AG04450 (cell line): ENCODE measurements around the gene TBL2. TPM values are rescaled to one million over a fixed set of nuclear protein-coding genes. Genes with fewer than 3 reads are reported as not detected.

Source experiments
- CTCF ChIA-PET: fragments of 300-600, 350-600 bp; formaldehyde crosslinking; extraction: SDS; loops from one replicate; lab custom pipeline; 2022; ENCODE audit warnings: antibody characterized with exemption, inconsistent platforms; lab: Charles Lee
- POLR2A ChIA-PET: fragments of 350-600 bp; formaldehyde crosslinking; extraction: SDS; loops from one replicate; lab custom pipeline; 2021; ENCODE audit warnings: antibody characterized with exemption, inconsistent platforms; lab: Yijun Ruan, JAX
- DNase-seq: peaks from one replicate; pipeline ENCODE4 v3.0.0-alpha.2; 2011; ENCODE audit warnings: low read depth, low spot score
- H3K27ac ChIP-seq: one replicate; pipeline ENCODE4 v1.5.1; 2012; ENCODE audit warnings: low read depth, low read length, control low read depth
- H3K27me3 ChIP-seq: one replicate; pipeline ENCODE4 v1.6.0; 2012; ENCODE audit warnings: low read length; ENCODE audit not compliant: control insufficient read depth, insufficient read depth
- H3K4me3 ChIP-seq: 2 replicates; pipeline ENCODE4 v1.5.1; 2011; ENCODE audit warnings: mild to moderate bottlenecking, low read depth, low read length, control low read depth
- H3K9me3 ChIP-seq: 2 replicates; pipeline ENCODE4 v1.5.1; 2012; ENCODE audit warnings: low read length; ENCODE audit not compliant: control insufficient read depth, insufficient read depth
- CTCF ChIP-seq: IDR thresholded peaks from 2 replicates; pipeline ENCODE4 v1.5.1; 2011; ENCODE audit warnings: low read depth, low read length, control low read depth, inconsistent platforms
- polyA plus RNA-seq: library from polyadenylated mRNA; depleted of rRNA; stranded (reverse); fragments of >200 nt; gene quantifications from 2 replicates; pipeline ENCODE4 v1.2.3, GENCODE V29; 2011

The TBL2 gene
- polyA plus RNA-seq, 1 experiment: 34.7 TPM

DNA sequence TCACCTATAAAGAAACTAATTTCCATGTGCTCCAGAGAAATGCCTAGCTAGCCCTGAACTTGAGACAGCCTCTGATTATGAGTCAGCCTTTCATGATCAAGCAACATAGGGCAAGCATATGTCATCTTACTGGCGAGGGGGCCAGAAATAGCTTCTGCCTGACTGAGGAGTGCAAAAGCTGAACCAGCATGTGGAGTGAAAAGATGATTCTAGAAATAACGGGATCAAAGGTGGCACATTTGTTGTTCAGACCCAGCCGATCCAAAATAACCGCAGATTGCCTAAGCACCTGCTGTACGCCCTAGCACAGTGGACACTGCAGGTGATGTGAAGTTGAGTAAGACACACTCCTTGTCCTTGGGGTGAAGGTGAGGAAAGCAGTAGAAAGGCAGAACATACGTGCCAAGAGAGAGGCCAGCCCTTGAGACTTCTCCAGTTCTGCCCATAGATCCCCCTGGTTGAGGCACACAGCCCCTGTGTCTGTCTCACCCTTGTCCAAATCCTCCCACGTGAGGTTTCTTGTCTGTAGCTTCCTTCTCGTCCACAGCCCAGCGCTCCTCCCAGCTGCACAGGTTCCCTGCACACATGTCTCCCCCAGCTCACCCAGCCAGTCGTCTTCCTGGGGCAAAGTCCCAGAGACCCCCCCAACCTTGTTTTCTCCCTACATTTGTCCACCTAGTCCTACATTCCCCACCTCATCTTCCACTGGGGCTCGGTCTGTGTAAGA is 18.1 kb downstream of the TBL2 start:
- CTCF ChIA-PET: no interaction called here
- DNase-seq: peak; percentile 69
- H3K9me3 ChIP-seq: no peaks in the 10 kb centered on the region
- peak overlapping the region; percentile 89 for H3K27ac ChIP-seq
- no peak for TF ChIP-seq CTCF
- no peaks in the 10 kb centered on the region for H3K27me3 ChIP-seq
- POLR2A ChIA-PET: interaction anchor here (0.5 to 1.3 kb wide), 3 partner anchors 17 to 155 kb away, joined by 3 to 12 read pairs (median 3); partner anchors contain the start of genes BAZ1B and TBL2
- no peak overlapping the region for H3K4me3 ChIP-seq

GRCh38 chr7:73557397-73558257 is 20.8 kb downstream of the TBL2 start, which contains the start of gene BCL7B:
Gene BCL7B, minus strand, starts transcription at chr7:73557690. Its CDS starts 112 bp downstream, at chr7:73557578.
- POLR2A ChIA-PET: interaction anchor here (0.6 to 1.7 kb wide), 5 partner anchors 8 to 230 kb away, joined by 3 to 7 read pairs (median 4); partner anchors contain the start of gene BAZ1B
- no peak for DNase-seq
- no peak for TF ChIP-seq CTCF
- CTCF ChIA-PET: no interaction called here
- H3K27me3 ChIP-seq: no peaks in the 10 kb centered on the region
- H3K4me3 ChIP-seq: peak within 1 kb of the TSS; percentile 83
- no peaks in the 10 kb centered on the region for H3K9me3 ChIP-seq
- peak within 1 kb of the TSS; percentile 89 for H3K27ac ChIP-seq

DNA sequence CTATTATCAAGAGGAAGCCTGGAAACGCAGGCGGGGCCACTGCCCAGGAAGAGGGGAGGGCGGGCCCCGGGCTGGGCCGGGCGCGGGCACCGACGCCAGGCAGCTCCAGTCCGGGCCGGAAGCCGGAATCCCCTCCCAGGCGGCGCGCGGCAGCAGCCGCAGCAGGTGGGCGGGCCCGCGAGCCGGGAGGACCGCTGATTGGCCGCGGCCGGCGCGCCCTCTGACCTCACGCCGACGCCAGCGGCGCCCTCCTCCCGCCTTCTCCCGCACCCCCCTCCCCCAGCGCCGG is 21.3 kb downstream of the TBL2 start:
- peak; percentile 67 for DNase-seq
- POLR2A ChIA-PET: interaction anchor here (0.6 to 1.7 kb wide), 7 partner anchors 9 to 399 kb away, joined by 3 to 7 read pairs (median 3); partner anchors contain the start of genes BAZ1B and TBL2
- Histone ChIP-seq H3K27me3 (no peaks in the 10 kb centered on the region), H3K27ac (peak overlapping the region; percentile 89), H3K4me3 (peak overlapping the region; percentile 83), H3K9me3 (no peaks in the 10 kb centered on the region)
- CTCF ChIA-PET: no interaction called here
- TF ChIP-seq CTCF: no peak

- Histone ChIP-seq H3K4me3 (peak overlapping the region; percentile 83), H3K27ac (peak overlapping the region; percentile 52), H3K9me3 (no peaks in the 10 kb centered on the region), H3K27me3 (no peaks in the 10 kb centered on the region)
- POLR2A ChIA-PET: interaction anchor here (0.6 to 1.7 kb wide), 5 partner anchors 10 to 399 kb away, joined by 3 to 5 read pairs (median 3); partner anchors contain the start of genes BAZ1B and TBL2
- CTCF ChIA-PET: no interaction called here
- DNase-seq: no peak
- no peak for TF ChIP-seq CTCF
These were observed 21.9 kb downstream of the TBL2 start for GRCh38 chr7:73556208-73557107.
